ENCODE measurements around the gene DNAJB14. TPM values are rescaled to one million over a fixed set of nuclear protein-coding genes. Genes with fewer than 3 reads are reported as not detected.

Gene DNAJB14
- total RNA-seq, 1 donor from 2014 or later = 48.8 TPM

DNA sequence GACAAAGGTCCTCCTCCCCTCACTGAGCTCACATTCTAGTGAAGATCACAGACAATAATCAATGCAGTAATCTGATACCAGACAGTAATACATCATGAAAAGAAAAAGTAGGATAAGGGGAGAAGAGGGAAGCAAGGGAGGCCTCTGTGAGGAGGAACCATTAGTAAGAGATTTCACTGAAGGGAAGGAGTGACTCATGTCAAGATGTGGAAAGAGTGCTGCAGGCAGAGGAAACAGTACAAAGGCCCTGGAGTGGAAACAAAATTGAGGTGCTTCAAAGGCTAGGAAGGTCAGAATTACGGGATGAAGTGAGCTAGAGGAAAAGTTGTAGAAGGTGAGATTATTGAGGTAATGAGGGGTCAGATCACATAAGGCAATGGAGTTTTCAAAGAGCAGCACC is 90.3 kb downstream of the DNAJB14 start:
- DNase-seq (no peak), ATAC-seq (ENCODE audit: low read depth) (peak; percentile 38)
- TF ChIP-seq, protein P1, sequence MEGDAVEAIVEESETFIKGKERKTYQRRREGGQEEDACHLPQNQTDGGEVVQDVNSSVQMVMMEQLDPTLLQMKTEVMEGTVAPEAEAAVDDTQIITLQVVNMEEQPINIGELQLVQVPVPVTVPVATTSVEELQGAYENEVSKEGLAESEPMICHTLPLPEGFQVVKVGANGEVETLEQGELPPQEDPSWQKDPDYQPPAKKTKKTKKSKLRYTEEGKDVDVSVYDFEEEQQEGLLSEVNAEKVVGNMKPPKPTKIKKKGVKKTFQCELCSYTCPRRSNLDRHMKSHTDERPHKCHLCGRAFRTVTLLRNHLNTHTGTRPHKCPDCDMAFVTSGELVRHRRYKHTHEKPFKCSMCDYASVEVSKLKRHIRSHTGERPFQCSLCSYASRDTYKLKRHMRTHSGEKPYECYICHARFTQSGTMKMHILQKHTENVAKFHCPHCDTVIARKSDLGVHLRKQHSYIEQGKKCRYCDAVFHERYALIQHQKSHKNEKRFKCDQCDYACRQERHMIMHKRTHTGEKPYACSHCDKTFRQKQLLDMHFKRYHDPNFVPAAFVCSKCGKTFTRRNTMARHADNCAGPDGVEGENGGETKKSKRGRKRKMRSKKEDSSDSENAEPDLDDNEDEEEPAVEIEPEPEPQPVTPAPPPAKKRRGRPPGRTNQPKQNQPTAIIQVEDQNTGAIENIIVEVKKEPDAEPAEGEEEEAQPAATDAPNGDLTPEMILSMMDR (IDR thresholded peaks at IDR 0.05) = no peak
- Mint-ChIP-seq H3K27ac (peak overlapping the region; percentile 90), H3K9me3 (no peaks in the 10 kb centered on the region), H3K36me3 (ENCODE audit: low read depth) (peaks cover 79% of the 10 kb centered on the region), H3K27me3 (no peaks in the 10 kb centered on the region), H3K4me1 (peaks cover 80% of the 10 kb centered on the region), H3K4me3 (peak overlapping the region; percentile 42)
- intact Hi-C loops (cut with micrococcal nuclease) = loop anchor here (1.0 to 5.0 kb wide), 2 partner anchors 9 to 36 kb away; partner anchors contain the start of gene LAMTOR3
- CTCF ChIA-PET = interaction anchor here (1.6 to 2.9 kb wide), 3 partner anchors 29 to 47 kb away, joined by 5 to 14 read pairs (median 8); no protein-coding TSS in a partner anchor
- POLR2A ChIA-PET = interaction anchor here (0.8 to 9.0 kb wide), 4 partner anchors 9 to 48 kb away, joined by 3 to 73 read pairs (median 5); partner anchors contain the start of gene DAPP1

DNA sequence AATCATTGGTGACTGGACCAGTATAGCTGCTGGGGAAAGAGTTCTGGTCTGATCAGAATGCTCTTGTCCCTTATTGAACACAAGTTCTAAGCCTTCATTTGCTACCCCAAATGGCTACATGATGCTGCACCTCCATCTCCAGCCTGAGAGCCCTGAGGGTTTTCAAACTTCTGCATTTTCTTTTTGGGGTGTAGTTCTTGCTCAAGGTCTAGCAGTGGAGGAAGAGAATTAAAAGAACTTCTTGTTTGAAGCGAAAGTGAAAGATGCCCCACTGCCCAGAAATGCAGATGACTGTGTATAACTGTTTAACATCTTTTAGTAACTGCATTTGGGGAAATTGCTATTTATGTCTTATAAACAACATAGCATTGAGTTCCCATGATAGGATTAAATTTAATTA is 90.7 kb downstream of the DNAJB14 start:
- CTCF ChIA-PET = interaction anchor here (2.1 to 2.9 kb wide), 2 partner anchors 44 to 47 kb away, joined by 8 to 14 read pairs; no protein-coding TSS in a partner anchor

DNA sequence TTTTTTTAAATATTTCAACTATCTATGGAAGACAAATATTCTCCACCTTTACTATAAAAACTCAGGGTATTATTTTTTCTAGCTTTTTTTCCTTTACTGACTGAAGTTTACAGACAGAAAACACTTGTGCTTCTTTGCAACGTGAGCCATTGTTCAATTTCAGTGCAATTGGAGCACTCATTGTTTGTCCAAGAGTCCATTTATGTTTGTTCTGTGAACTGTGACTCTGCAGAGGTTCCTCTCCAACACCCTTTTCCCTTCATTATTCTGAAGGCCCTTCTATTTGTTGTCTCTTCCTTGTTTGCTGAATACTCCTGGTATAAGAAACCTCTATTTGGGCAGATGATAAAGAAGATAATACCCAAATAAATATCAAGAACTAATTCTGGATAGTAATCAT is 92.4 kb downstream of the DNAJB14 start:
- Mint-ChIP-seq H3K27ac (no peak overlapping the region), H3K27me3 (no peaks in the 10 kb centered on the region), H3K4me3 (no peak overlapping the region), H3K9me3 (no peaks in the 10 kb centered on the region), H3K36me3 (ENCODE audit: low read depth) (peaks cover 76% of the 10 kb centered on the region), H3K4me1 (peaks cover 73% of the 10 kb centered on the region)
- TF ChIP-seq, protein P1 (IDR thresholded peaks at IDR 0.05) = no peak
- intact Hi-C loops (cut with micrococcal nuclease) = no loop called here
- ChIA-PET POLR2A (interaction anchor here (9.0 kb wide), 1 partner anchor 37 kb away, joined by 73 read pairs; the partner anchor contains the start of gene DAPP1), CTCF (interaction anchor here (0.7 to 1.8 kb wide), 3 partner anchors 31 to 93 kb away, joined by 3 to 4 read pairs (median 3); no protein-coding TSS in a partner anchor)
- ATAC-seq (ENCODE audit: low read depth) (no peak), DNase-seq (no peak)

More for the DNA sequence above, 90.7 kb downstream of the DNAJB14 start:
- Mint-ChIP-seq H3K27me3 (no peaks in the 10 kb centered on the region), H3K9me3 (no peaks in the 10 kb centered on the region), H3K27ac (peak overlapping the region; percentile 90), H3K36me3 (ENCODE audit: low read depth) (peaks cover 79% of the 10 kb centered on the region), H3K4me1 (peaks cover 80% of the 10 kb centered on the region), H3K4me3 (peak overlapping the region; percentile 33)
- DNase-seq = no peak
- TF ChIP-seq, protein P1 (IDR thresholded peaks at IDR 0.05) = no peak
- POLR2A ChIA-PET = interaction anchor here (0.8 to 9.0 kb wide), 4 partner anchors 8 to 48 kb away, joined by 3 to 73 read pairs (median 5); partner anchors contain the start of gene DAPP1
- intact Hi-C loops (cut with micrococcal nuclease) = loop anchor here (1.0 to 5.0 kb wide), 3 partner anchors 8 to 38 kb away; partner anchors contain the start of gene LAMTOR3
- peak; percentile 59 for ATAC-seq (ENCODE audit: low read depth)

DNA sequence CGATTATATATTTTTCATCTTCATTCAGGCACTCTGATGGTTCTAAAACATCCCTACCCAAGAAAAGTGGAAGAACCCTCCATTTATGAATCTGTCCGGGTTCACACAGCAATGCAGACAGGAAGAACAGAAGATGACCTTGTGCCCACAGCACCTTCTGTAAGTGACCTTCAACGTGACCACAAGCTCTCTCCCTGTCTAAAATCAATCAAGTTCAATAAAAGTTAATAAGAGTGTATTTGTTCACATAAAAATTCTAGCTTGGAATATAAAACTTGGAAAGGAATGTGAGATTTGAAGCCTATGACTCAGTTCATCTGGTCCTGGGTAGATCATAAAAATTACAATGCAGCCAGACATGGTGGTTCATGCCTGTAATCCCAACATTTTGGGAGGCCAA is 93.2 kb downstream of the DNAJB14 start:
- peaks cover 75% of the 10 kb centered on the region for H3K36me3 Mint-ChIP-seq (ENCODE audit: low read depth)
- H3K4me3 Mint-ChIP-seq = no peak overlapping the region
- H3K4me1 Mint-ChIP-seq = peaks cover 77% of the 10 kb centered on the region
- intact Hi-C loops (cut with micrococcal nuclease) = no loop called here
- DNase-seq (no peak), ATAC-seq (ENCODE audit: low read depth) (no peak)
- H3K27me3 Mint-ChIP-seq = no peaks in the 10 kb centered on the region
- peak overlapping the region; percentile 57 for H3K27ac Mint-ChIP-seq
- H3K9me3 Mint-ChIP-seq = no peaks in the 10 kb centered on the region
- POLR2A ChIA-PET = interaction anchor here (9.0 kb wide), 1 partner anchor 36 kb away, joined by 73 read pairs; the partner anchor contains the start of gene DAPP1
- CTCF ChIA-PET = interaction anchor here (1.4 to 4.0 kb wide), 3 partner anchors 32 to 46 kb away, joined by 3 to 15 read pairs (median 4); no protein-coding TSS in a partner anchor
- TF ChIP-seq, protein P1 (IDR thresholded peaks at IDR 0.05) = no peak

DNA sequence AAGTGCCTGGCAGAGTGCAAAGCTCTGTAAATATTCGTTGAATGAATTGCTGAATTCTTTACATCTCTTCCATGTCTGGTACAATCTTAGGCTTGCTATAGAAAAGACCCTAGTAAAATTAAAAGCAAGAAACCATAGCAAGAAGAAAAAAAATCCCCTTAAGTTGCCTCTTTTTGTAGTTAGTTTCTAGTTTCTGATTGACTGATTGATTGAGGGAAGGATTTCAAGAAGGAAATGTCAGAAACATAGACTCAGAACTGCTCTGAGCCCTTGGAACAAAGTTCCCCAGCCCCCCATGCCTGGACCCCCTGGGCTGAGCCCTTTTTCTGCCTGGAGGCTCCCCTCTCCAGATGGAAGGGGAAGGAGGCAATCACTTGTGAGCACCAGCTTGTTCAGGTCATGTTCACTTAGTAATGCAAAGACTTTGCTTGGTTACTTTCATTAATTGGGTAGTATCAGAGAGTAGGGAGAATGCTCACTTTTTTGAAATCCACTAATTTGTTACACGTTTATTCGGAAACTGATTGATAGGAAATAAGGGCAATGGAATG is 94.1 kb downstream of the DNAJB14 start:
- H3K27me3 Mint-ChIP-seq = no peaks in the 10 kb centered on the region
- no peaks in the 10 kb centered on the region for H3K9me3 Mint-ChIP-seq
- peak overlapping the region; percentile 88 for H3K27ac Mint-ChIP-seq
- H3K4me3 Mint-ChIP-seq = no peak overlapping the region
- POLR2A ChIA-PET = interaction anchor here (0.6 to 9.0 kb wide), 3 partner anchors 33 to 923 kb away, joined by 3 to 73 read pairs (median 6); partner anchors contain the start of genes DAPP1 and EIF4E
- peaks cover 79% of the 10 kb centered on the region for H3K4me1 Mint-ChIP-seq
- intact Hi-C loops (cut with micrococcal nuclease) = no loop called here
- TF ChIP-seq, protein P1 (IDR thresholded peaks at IDR 0.05) = no peak
- peaks cover 74% of the 10 kb centered on the region for H3K36me3 Mint-ChIP-seq (ENCODE audit: low read depth)
- DNase-seq = no peak
- ATAC-seq (ENCODE audit: low read depth) = no peak
- CTCF ChIA-PET = interaction anchor here (1.4 to 4.0 kb wide), 3 partner anchors 33 to 45 kb away, joined by 3 to 15 read pairs (median 4); no protein-coding TSS in a partner anchor
